Activated CD4-positive, alpha-beta memory T cell treated with anti-CD3 and anti-CD28 coated beads for 36 hours (primary cell): Measurements from ENCODE around the gene PCYT1A. TPM values are rescaled to one million over a fixed set of nuclear protein-coding genes. Genes with fewer than 3 reads are reported as not detected.

Source experiments
- CTCF ChIA-PET: fragments of 350-600 bp; sonication (Branson Sonifier 250); formaldehyde crosslinking; loops from one replicate; lab custom pipeline; 2021; ENCODE audit warnings: antibody characterized with exemption, inconsistent platforms; lab: Charles Lee
- POLR2A ChIA-PET: fragments of 350-600 bp; sonication (Branson Sonifier 250); formaldehyde crosslinking; loops from one replicate; lab custom pipeline; 2021; ENCODE audit warnings: antibody characterized with exemption; lab: Charles Lee
- DNase-seq: peaks from one replicate; pipeline ENCODE4 v3.0.0-alpha.2; 2020
- H3K27ac Mint-ChIP-seq: one replicate; pipeline ENCODE4 v1.8.0; 2021; ENCODE audit warnings: mixed read lengths
- H3K27me3 Mint-ChIP-seq: one replicate; pipeline ENCODE4 v1.8.0; 2021; ENCODE audit warnings: mixed read lengths
- H3K36me3 Mint-ChIP-seq: one replicate; pipeline ENCODE4 v1.8.0; 2021; ENCODE audit warnings: mixed read lengths
- H3K4me1 Mint-ChIP-seq: one replicate; pipeline ENCODE4 v1.8.0; 2021; ENCODE audit warnings: low read depth, mixed read lengths
- H3K4me3 Mint-ChIP-seq: one replicate; pipeline ENCODE4 v1.8.0; 2021; ENCODE audit warnings: mild to moderate bottlenecking, mixed read lengths
- H3K9me3 Mint-ChIP-seq: one replicate; pipeline ENCODE4 v1.8.0; 2021; ENCODE audit warnings: mixed read lengths
- intact Hi-C: fragments of 100-400 bp; cut with micrococcal nuclease; formaldehyde crosslinking; loops from one replicate; pipeline ENCODE4 v1.15.1; 2023
- total RNA-seq, 2 experiments: library from RNA; stranded (reverse); gene quantifications; one replicate each; pipeline ENCODE4 v1.2.3, GENCODE V29; 2021

PCYT1A gene
- total RNA-seq = 10 to 100 TPM; 46.8 to 48.6 TPM

- CTCF ChIA-PET = no interaction called here
- H3K27me3 Mint-ChIP-seq = no peaks in the 10 kb centered on the region
Measured at GRCh38 chr3:196287440-196288140, at the start of gene PCYT1A. TSS of gene PCYT1A (minus strand) at chr3:196287726. CDS start at chr3:196270531, 17,195 bp downstream.

GRCh38 chr3:196336319-196337145, 49.0 kb upstream of the PCYT1A start:
- Mint-ChIP-seq H3K4me1 (peaks cover 6% of the 10 kb centered on the region), H3K27me3 (peaks cover 3% of the 10 kb centered on the region), H3K27ac (no peak overlapping the region), H3K9me3 (no peaks in the 10 kb centered on the region), H3K4me3 (no peak overlapping the region), H3K36me3 (no peaks in the 10 kb centered on the region)
- intact Hi-C loops = no loop called here
- CTCF ChIA-PET = no interaction called here
- POLR2A ChIA-PET = interaction anchor here (0.6 kb wide), 1 partner anchor 114 kb away, joined by 3 read pairs; no protein-coding TSS in a partner anchor
- no peak for DNase-seq

More at GRCh38 chr3:196287440-196288140, at the start of gene PCYT1A:
- POLR2A ChIA-PET = interaction anchor here (0.6 to 1.5 kb wide), 2 partner anchors 215 to 216 kb away, joined by 3 read pairs; partner anchors contain the start of gene RNF168
- H3K9me3 Mint-ChIP-seq = no peaks in the 10 kb centered on the region
- peak; percentile 87 for DNase-seq
- peak within 1 kb of the TSS; percentile 100 for H3K4me3 Mint-ChIP-seq
- peaks cover 8% of the 10 kb centered on the region for H3K36me3 Mint-ChIP-seq
- H3K4me1 Mint-ChIP-seq = peaks cover 39% of the 10 kb centered on the region
- peak within 1 kb of the TSS; percentile 98 for H3K27ac Mint-ChIP-seq
- intact Hi-C loops = loop anchor here (1.0 kb wide), 4 partner anchors 8 to 216 kb away; partner anchors contain the start of gene RNF168

GRCh38 chr3:196335503-196335948, 48.0 kb upstream of the PCYT1A start:
- peaks cover 3% of the 10 kb centered on the region for H3K4me1 Mint-ChIP-seq
- ChIA-PET CTCF (no interaction called here), POLR2A (no interaction called here)
- H3K36me3 Mint-ChIP-seq = no peaks in the 10 kb centered on the region
- intact Hi-C loops = no loop called here
- H3K4me3 Mint-ChIP-seq = no peak overlapping the region
- peaks cover 3% of the 10 kb centered on the region for H3K27me3 Mint-ChIP-seq
- H3K9me3 Mint-ChIP-seq = no peaks in the 10 kb centered on the region
- DNase-seq = no peak
- no peak overlapping the region for H3K27ac Mint-ChIP-seq

DNA sequence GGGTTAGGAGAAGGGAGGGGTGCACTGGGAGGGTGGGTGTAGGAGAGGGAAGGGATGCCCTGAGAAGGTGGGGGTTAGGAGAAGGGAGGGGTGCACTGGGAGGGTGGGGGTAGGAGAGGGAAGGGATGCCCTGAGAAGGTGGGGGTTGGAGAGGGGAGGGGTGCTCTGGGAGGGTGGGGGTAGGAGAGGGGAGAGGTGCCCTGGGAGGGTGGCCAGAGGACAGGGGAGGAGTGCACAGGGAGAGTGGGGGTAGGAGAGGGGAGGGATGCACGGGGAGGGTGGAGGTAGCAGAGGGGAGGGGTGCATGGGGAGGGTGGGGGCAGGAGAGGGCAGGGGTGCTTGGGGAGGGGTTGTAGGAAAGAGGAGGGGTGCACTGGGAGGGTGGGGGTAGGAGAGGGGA, 47.5 kb upstream of the PCYT1A start:
- intact Hi-C loops = no loop called here
- ChIA-PET POLR2A (no interaction called here), CTCF (no interaction called here)
- no peak for DNase-seq
- Mint-ChIP-seq H3K4me1 (no peaks in the 10 kb centered on the region), H3K9me3 (no peaks in the 10 kb centered on the region), H3K4me3 (no peak overlapping the region), H3K27ac (no peak overlapping the region), H3K36me3 (no peaks in the 10 kb centered on the region), H3K27me3 (peaks cover 3% of the 10 kb centered on the region)

DNA sequence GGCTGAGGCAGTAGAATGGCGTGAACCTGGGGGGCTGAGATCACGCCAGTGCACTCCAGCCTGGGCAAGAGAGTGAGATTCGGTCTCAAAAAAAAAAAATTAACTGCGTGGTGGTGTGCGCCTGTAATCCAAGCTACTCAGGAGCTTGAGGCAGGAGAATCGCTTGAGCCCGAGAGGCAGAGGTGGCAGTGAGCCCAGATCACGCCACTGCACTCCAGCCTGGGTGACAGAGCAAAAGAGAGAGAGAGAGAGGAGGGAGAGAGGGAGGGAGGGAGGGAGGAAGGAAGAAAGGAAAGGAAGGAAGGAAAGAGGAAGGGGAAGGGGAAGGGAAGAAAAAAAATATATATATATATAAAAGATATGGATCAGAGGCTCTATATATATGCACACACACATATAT, 44.6 kb upstream of the PCYT1A start:
- no peak for DNase-seq
- CTCF ChIA-PET = no interaction called here

GRCh38 chr3:196327405-196327804, 39.9 kb upstream of the PCYT1A start:
- Mint-ChIP-seq H3K4me1 (no peaks in the 10 kb centered on the region), H3K27ac (no peak overlapping the region), H3K9me3 (no peaks in the 10 kb centered on the region), H3K4me3 (no peak overlapping the region), H3K36me3 (no peaks in the 10 kb centered on the region), H3K27me3 (peaks cover 2% of the 10 kb centered on the region)
- ChIA-PET POLR2A (no interaction called here), CTCF (no interaction called here)
- intact Hi-C loops = no loop called here
- no peak for DNase-seq

More for the DNA sequence above, 44.6 kb upstream of the PCYT1A start:
- Mint-ChIP-seq H3K4me1 (no peaks in the 10 kb centered on the region), H3K27me3 (peaks cover 5% of the 10 kb centered on the region), H3K27ac (no peak overlapping the region), H3K36me3 (no peaks in the 10 kb centered on the region), H3K4me3 (no peak overlapping the region), H3K9me3 (no peaks in the 10 kb centered on the region)
- intact Hi-C loops = no loop called here
- POLR2A ChIA-PET = no interaction called here

DNA sequence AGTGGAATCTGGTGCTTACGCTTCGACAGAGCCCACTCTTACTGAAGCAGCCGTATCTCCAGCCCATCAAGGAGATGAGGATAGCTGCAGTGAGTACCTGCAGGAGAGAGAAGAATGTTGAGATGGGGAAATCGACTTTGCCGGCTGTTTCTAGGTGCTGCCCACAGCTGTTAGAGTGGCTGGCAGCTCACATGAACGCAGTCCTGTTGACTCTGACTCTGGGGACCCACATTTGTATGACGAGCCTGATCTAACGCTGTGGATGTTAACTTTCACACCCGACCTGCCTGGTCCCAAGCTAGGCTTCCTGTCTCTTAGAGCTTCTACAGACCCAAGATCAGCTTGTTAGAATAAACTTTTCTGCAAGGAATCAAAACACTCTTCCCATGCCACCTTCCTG, 39.4 kb upstream of the PCYT1A start:
- peaks cover 2% of the 10 kb centered on the region for H3K27me3 Mint-ChIP-seq
- ChIA-PET CTCF (interaction anchor here (0.6 kb wide), 1 partner anchor 138 kb away, joined by 3 read pairs; no protein-coding TSS in a partner anchor), POLR2A (no interaction called here)
- DNase-seq = no peak
- no peak overlapping the region for H3K4me3 Mint-ChIP-seq
- no peaks in the 10 kb centered on the region for H3K9me3 Mint-ChIP-seq
- no peak overlapping the region for H3K27ac Mint-ChIP-seq
- H3K4me1 Mint-ChIP-seq = no peaks in the 10 kb centered on the region
- intact Hi-C loops = no loop called here
- no peaks in the 10 kb centered on the region for H3K36me3 Mint-ChIP-seq

DNA sequence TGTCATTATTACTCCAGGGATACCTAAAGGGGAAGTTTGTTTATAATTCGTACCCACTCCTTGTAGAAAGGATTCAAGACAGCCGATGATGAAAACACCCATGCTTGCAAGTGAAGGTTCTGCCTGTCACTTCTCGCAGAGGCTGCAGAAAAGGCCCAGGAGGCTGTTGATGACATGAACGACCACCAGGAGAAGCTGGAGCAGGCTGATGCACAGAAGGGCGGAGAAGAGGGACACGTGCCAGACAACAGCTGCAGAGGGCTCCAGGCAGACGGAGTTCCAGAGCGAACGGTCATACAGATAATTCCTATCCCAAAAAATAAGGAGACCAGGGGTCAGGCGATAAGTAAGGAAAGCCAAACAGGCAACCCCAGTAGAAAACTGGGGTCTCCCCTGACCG, 36.2 kb upstream of the PCYT1A start:
- intact Hi-C loops = no loop called here

GRCh38 chr3:196323016-196323415, 35.5 kb upstream of the PCYT1A start:
- H3K27me3 Mint-ChIP-seq = peaks cover 2% of the 10 kb centered on the region
- H3K36me3 Mint-ChIP-seq = no peaks in the 10 kb centered on the region
- POLR2A ChIA-PET = no interaction called here
- CTCF ChIA-PET = interaction anchor here (1.7 kb wide), 1 partner anchor 206 kb away, joined by 4 read pairs; no protein-coding TSS in a partner anchor
- no peak for DNase-seq
- H3K9me3 Mint-ChIP-seq = no peaks in the 10 kb centered on the region
- H3K27ac Mint-ChIP-seq = no peak overlapping the region
- no peaks in the 10 kb centered on the region for H3K4me1 Mint-ChIP-seq
- intact Hi-C loops = no loop called here
- H3K4me3 Mint-ChIP-seq = no peak overlapping the region

More for the DNA sequence above, 36.2 kb upstream of the PCYT1A start:
- H3K9me3 Mint-ChIP-seq = no peaks in the 10 kb centered on the region
- H3K36me3 Mint-ChIP-seq = no peaks in the 10 kb centered on the region
- ChIA-PET CTCF (interaction anchor here (1.7 to 2.3 kb wide), 2 partner anchors 199 to 205 kb away, joined by 4 to 6 read pairs; no protein-coding TSS in a partner anchor), POLR2A (no interaction called here)
- H3K4me3 Mint-ChIP-seq = no peak overlapping the region
- H3K27me3 Mint-ChIP-seq = peaks cover 2% of the 10 kb centered on the region
- no peaks in the 10 kb centered on the region for H3K4me1 Mint-ChIP-seq
- no peak for DNase-seq
- no peak overlapping the region for H3K27ac Mint-ChIP-seq

DNA sequence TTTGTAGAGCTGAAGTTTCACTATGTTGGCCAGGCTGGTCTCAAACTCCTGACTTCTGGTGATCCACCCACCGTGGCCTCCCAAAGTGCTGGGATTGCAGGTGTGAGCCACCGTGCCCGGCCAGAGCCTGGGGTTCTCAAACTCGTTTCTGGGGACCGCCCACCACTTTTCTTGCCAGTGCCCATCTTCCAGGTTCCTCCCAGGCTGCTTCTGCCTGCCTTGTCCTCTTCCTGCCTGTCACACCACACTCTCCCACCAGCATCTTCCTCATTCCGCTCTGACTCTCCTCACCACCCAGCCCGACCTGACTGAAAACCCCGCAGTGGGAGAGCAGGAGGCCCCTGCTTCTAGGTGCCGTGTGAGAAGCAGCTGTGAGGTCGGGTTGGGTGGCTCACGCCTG, 33.6 kb upstream of the PCYT1A start:
- POLR2A ChIA-PET = no interaction called here
- CTCF ChIA-PET = interaction anchor here (0.6 kb wide), 1 partner anchor 248 kb away, joined by 3 read pairs; no protein-coding TSS in a partner anchor
- intact Hi-C loops = no loop called here
- H3K36me3 Mint-ChIP-seq = no peaks in the 10 kb centered on the region
- H3K4me1 Mint-ChIP-seq = peaks cover 7% of the 10 kb centered on the region
- H3K4me3 Mint-ChIP-seq = no peak overlapping the region
- no peak overlapping the region for H3K27ac Mint-ChIP-seq
- H3K9me3 Mint-ChIP-seq = no peaks in the 10 kb centered on the region
- no peak for DNase-seq
- H3K27me3 Mint-ChIP-seq = no peaks in the 10 kb centered on the region

DNA sequence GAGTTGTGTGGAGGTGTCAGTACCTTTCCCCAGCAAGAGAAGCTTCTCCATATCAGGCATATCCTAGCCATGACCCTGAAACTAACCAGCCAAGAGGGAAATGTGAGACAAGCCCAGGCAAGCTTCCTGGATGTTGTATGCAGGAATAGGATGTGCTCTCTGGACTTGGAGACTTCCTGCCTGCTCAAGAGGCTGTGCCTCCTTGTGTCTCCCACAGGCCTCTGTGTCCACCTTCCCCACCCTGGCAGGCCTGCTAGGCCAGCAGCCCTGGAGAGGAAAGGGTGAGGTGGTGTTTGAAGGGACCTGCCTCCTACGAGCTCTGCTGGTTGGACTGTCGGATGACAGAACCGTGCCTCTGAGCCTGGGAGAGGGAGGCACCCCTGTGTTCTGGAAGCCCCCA, 32.6 kb upstream of the PCYT1A start:
- H3K4me1 Mint-ChIP-seq = peaks cover 7% of the 10 kb centered on the region
- no peak overlapping the region for H3K4me3 Mint-ChIP-seq
- H3K36me3 Mint-ChIP-seq = no peaks in the 10 kb centered on the region
- H3K27ac Mint-ChIP-seq = no peak overlapping the region
- intact Hi-C loops = no loop called here
- ChIA-PET CTCF (no interaction called here), POLR2A (interaction anchor here (0.6 kb wide), 1 partner anchor 303 kb away, joined by 3 read pairs; no protein-coding TSS in a partner anchor)
- no peaks in the 10 kb centered on the region for H3K27me3 Mint-ChIP-seq
- H3K9me3 Mint-ChIP-seq = no peaks in the 10 kb centered on the region
- no peak for DNase-seq
